Fibroblast of pulmonary artery (primary cell): ENCODE data around the gene OBP2B.
"Not testable (repeated sequence)": the region's sequence is repeated elsewhere in the genome, so short reads cannot be mapped to it uniquely, and the experiment has no call there.

Source experiments
- DNase-seq: peaks from one replicate; pipeline ENCODE4 v3.0.0-alpha.2; 2010; ENCODE audit warnings: low read depth
- H3K4me3 ChIP-seq: replicated peaks from 2 replicates; pipeline ENCODE4 v1.5.1; 2011; ENCODE audit warnings: low read depth, mild to moderate bottlenecking, control low read depth, low read length, moderate library complexity
- CTCF ChIP-seq: IDR thresholded peaks from 2 replicates; pipeline ENCODE4 v1.5.1; 2011; ENCODE audit warnings: mild to moderate bottlenecking, control low read depth, low read length, inconsistent platforms; ENCODE audit errors: missing control alignments

OBP2B gene

GRCh38 chr9:133207540-133208170 is 1.4 kb downstream of the OBP2B start:
- no peak for DNase-seq
- no peak for TF ChIP-seq CTCF
- no peak overlapping the region for H3K4me3 ChIP-seq

GRCh38 chr9:133207021-133207531 is 2.0 kb downstream of the OBP2B start:
- no peak overlapping the region for H3K4me3 ChIP-seq
- DNase-seq: no peak
- no peak for TF ChIP-seq CTCF

GRCh38 chr9:133205996-133206931 is 2.8 kb downstream of the OBP2B start:
- no peak overlapping the region for H3K4me3 ChIP-seq
- TF ChIP-seq CTCF: no peak
- DNase-seq: no peak

DNA sequence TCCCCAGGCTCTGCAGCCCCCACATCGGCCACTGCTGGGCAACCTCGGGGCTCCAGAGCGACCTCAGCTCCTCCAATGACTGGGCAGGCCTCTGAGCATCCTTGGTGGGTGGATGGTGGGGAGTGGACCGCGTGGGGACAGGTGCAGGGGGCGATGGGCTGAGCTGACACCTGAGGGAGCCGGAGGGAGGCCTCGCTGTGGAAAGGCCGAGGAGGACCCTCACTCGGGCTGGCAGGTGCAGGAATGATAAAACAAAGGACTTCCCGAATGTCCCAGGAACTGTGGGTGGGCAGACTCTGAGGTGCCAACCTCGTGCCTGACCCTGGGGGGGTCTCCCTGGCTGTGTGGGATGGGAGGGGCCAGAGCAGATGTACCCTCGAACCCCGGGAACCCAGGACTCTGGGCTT is 3.6 kb downstream of the OBP2B start:
- not testable (repeated sequence) for DNase-seq, H3K4me3 ChIP-seq

GRCh38 chr9:133204993-133205336 is 4.1 kb downstream of the OBP2B start:
- TF ChIP-seq CTCF: no peak
- no peak for DNase-seq
- H3K4me3 ChIP-seq: no peak overlapping the region

DNA sequence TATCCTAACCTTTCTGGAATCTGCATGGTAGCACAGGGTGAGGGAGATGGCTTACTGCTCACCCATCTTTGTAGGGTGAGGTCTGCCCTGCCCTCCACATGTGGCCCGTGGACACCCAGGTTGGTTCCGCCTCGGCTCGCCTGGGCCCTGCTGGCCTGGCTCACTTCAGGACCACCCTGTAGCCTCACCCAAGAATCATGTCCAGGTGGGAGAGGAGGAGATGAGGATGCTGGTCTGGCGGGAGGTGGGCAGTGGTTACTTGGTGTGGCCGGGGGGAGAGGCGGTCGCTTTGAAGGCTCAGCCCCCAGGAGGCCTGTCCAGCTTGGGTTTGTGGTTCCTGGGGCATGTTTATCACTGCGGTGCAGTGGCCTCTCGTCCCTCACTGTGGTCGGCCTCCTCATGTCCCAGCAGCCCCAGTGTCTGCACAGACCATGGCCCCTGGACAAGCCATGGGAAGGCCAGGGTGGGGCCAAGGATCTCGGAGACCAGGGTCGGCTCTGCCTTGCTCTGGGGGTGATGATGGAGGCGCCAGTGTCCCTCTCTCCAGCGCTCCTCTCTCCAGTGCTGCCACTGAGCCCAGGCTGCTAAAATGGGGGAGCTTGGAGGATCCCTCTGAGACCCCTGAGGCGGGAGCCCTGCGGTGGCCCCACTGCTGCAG is 4.6 kb downstream of the OBP2B start:
- DNase-seq: no peak
- no peak for TF ChIP-seq CTCF
- no peak overlapping the region for H3K4me3 ChIP-seq

DNA sequence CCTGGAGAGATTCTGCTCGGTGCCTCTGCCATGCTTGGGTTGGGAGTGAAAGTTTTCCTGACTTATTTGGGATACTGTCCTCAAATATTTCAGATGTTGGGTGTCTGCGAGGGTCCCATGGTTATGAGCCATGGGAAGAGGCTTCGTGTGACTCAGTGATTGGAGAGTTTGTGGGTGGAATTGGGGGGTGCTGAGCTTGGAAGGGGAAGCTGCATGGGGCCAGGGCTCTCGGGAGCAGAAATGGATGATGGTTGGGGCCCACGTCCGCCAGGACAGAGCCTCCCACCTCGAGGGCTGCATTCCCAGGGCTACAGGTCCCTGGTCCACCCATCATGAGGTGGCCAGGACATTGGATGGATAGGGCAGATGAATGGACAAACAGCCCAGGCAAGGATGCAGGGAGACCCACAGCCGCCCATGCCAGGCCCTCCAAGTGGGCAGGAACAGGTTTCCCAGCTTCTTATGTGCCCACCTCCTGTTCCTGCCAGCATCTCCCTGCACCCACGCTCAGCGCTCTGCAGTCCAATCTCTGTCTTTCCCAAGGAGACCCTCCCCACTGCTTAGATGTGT is 5.5 kb downstream of the OBP2B start:
- no peak for TF ChIP-seq CTCF
- DNase-seq: no peak

More for the DNA sequence above, 5.5 kb downstream of the OBP2B start:
- no peak overlapping the region for H3K4me3 ChIP-seq
